HEK293 (cell line): ENCODE results near the gene TTYH1.
A peak's percentile ranks its signal among the peaks of the same experiment; 100 is the strongest.

Experiments
- CTCF ChIA-PET: fragments of 350-600 bp; formaldehyde crosslinking; extraction: SDS; loops from one replicate; lab custom pipeline; 2021; ENCODE audit warnings: antibody characterized with exemption; lab: Yijun Ruan, JAX
- POLR2A ChIA-PET: fragments of 300-600 bp; formaldehyde crosslinking; extraction: SDS; loops from one replicate; lab custom pipeline; 2020; ENCODE audit warnings: antibody characterized with exemption, inconsistent platforms; lab: Yijun Ruan, JAX
- H3K27ac ChIP-seq: fragments of 200-500 bp; sonication (Bioruptor generic); 2 replicates; pipeline ENCODE4 v1.5.1; 2014; ENCODE audit warnings: low read depth, low read length, control low read depth, inconsistent platforms; ENCODE audit errors: extremely low read depth
- H3K36me3 ChIP-seq, 2 experiments: fragments of 200-500 bp in 1 of 2; sonication (Bioruptor generic) in 1 of 2; 1 replicate in 1 of 2; 2 replicates in 1 of 2; pipeline ENCODE4 v1.5.1; 2014 to 2017; ENCODE audit warnings: inconsistent platforms in 2 of 2, low read length in 2 of 2; ENCODE audit not compliant: control insufficient read depth in 2 of 2, insufficient read depth in 1 of 2
- H3K4me1 ChIP-seq: fragments of 200-500 bp; sonication (Bioruptor generic); 2 replicates; pipeline ENCODE4 v1.5.1; 2014; ENCODE audit warnings: mild to moderate bottlenecking, low read length, inconsistent platforms; ENCODE audit not compliant: control insufficient read depth, insufficient read depth
- H3K4me3 ChIP-seq: 2 replicates; pipeline ENCODE4 v1.5.1; 2011; ENCODE audit warnings: low read depth, mild to moderate bottlenecking, control low read depth, low read length, moderate library complexity
- H3K9me3 ChIP-seq: fragments of 200-500 bp; sonication (Bioruptor generic); 2 replicates; pipeline ENCODE4 v1.5.1; 2014; ENCODE audit warnings: low read depth, low read length, inconsistent platforms; ENCODE audit not compliant: control insufficient read depth, insufficient read depth
- GLIS1 ChIP-seq: fragments of 450-650 bp; formaldehyde crosslinking; IDR thresholded peaks from 2 replicates; pipeline ENCODE4 v1.5.1; 2016; ENCODE audit warnings: missing biosample characterization, missing genetic modification characterization
- MYNN ChIP-seq: fragments of 450-650 bp; formaldehyde crosslinking; IDR thresholded peaks from 2 replicates; pipeline ENCODE4 v1.5.1; 2016; ENCODE audit warnings: missing biosample characterization, missing genetic modification characterization, borderline replicate concordance
- PBX3 ChIP-seq: sonication (generic); formaldehyde crosslinking; IDR thresholded peaks from 2 replicates; pipeline ENCODE4 v1.8.1; 2022; ENCODE audit warnings: mild to moderate bottlenecking, moderate library complexity, missing genetic modification reagents
- SALL2 ChIP-seq: fragments of 450-650 bp; formaldehyde crosslinking; IDR thresholded peaks from 2 replicates; pipeline ENCODE4 v1.5.0; 2017; ENCODE audit warnings: missing biosample characterization, mild to moderate bottlenecking, missing genetic modification characterization, borderline replicate concordance
- ZFHX2 ChIP-seq: fragments of 450-650 bp; formaldehyde crosslinking; conservative IDR thresholded peaks from 2 replicates; pipeline ENCODE4 v1.5.1; 2016; ENCODE audit warnings: missing biosample characterization, missing genetic modification characterization
- ZFP41 ChIP-seq: fragments of 450-650 bp; formaldehyde crosslinking; IDR thresholded peaks from 2 replicates; pipeline ENCODE4 v1.5.1; 2016; ENCODE audit warnings: missing biosample characterization, missing genetic modification characterization, borderline replicate concordance
- ZNF112 ChIP-seq: fragments of 450-650 bp; formaldehyde crosslinking; IDR thresholded peaks from 2 replicates; pipeline ENCODE4 v1.5.0; 2017; ENCODE audit warnings: missing biosample characterization, missing genetic modification characterization
- ZNF138 ChIP-seq: fragments of 450-650 bp; formaldehyde crosslinking; IDR thresholded peaks from 2 replicates; pipeline ENCODE4 v1.5.1; 2016; ENCODE audit warnings: missing biosample characterization, missing genetic modification characterization, borderline replicate concordance
- ZNF140 ChIP-seq: fragments of 450-650 bp; formaldehyde crosslinking; IDR thresholded peaks from 2 replicates; pipeline ENCODE4 v1.5.1; 2016; ENCODE audit warnings: missing biosample characterization, missing genetic modification characterization
- ZNF148 ChIP-seq: fragments of 450-650 bp; formaldehyde crosslinking; IDR thresholded peaks from 2 replicates; pipeline ENCODE4 v1.5.0; 2017; ENCODE audit warnings: missing biosample characterization, missing genetic modification characterization, borderline replicate concordance
- ZNF174 ChIP-seq: fragments of 450-650 bp; formaldehyde crosslinking; IDR thresholded peaks from 2 replicates; pipeline ENCODE4 v1.5.0; 2017; ENCODE audit warnings: missing biosample characterization, mild to moderate bottlenecking, missing genetic modification characterization
- ZNF274 ChIP-seq, 2 experiments: fragments of 200-500 bp in 1 of 2; fragments of 450-650 bp in 1 of 2; sonication (Bioruptor generic) in 1 of 2; formaldehyde crosslinking in 1 of 2; IDR thresholded peaks; 2 replicates each; pipeline versions ENCODE4 v1.5.1 to v1.6.1; 2014 to 2016; ENCODE audit warnings: borderline replicate concordance in 1 of 2, inconsistent platforms in 1 of 2, low read length in 1 of 2, missing biosample characterization in 1 of 2, missing genetic modification characterization in 1 of 2
- ZNF280D ChIP-seq: fragments of 450-650 bp; formaldehyde crosslinking; IDR thresholded peaks from 2 replicates; pipeline ENCODE4 v1.5.1; 2016; ENCODE audit warnings: missing biosample characterization, missing genetic modification characterization
- ZNF324 ChIP-seq: fragments of 450-650 bp; formaldehyde crosslinking; IDR thresholded peaks from 2 replicates; pipeline ENCODE4 v1.5.1; 2016; ENCODE audit warnings: missing biosample characterization, missing genetic modification characterization
- ZNF335 ChIP-seq: fragments of 450-650 bp; formaldehyde crosslinking; conservative IDR thresholded peaks from 2 replicates; pipeline ENCODE4 v1.5.1; 2016; ENCODE audit warnings: missing biosample characterization, missing genetic modification characterization
- ZNF341 ChIP-seq: fragments of 450-650 bp; formaldehyde crosslinking; IDR thresholded peaks from 2 replicates; pipeline ENCODE4; 2016; ENCODE audit warnings: low read depth, missing biosample characterization, missing genetic modification characterization
- ZNF37A ChIP-seq: fragments of 450-650 bp; IDR thresholded peaks from 2 replicates; pipeline ENCODE4 v1.5.1; 2018; ENCODE audit warnings: missing biosample characterization, missing genetic modification characterization
- ZNF394 ChIP-seq: fragments of 450-650 bp; formaldehyde crosslinking; IDR thresholded peaks from 2 replicates; pipeline ENCODE4 v1.5.1; 2016; ENCODE audit warnings: missing biosample characterization, missing genetic modification characterization, mild to moderate bottlenecking, moderate library complexity, borderline replicate concordance
- ZNF544 ChIP-seq: fragments of 450-650 bp; formaldehyde crosslinking; IDR thresholded peaks from 2 replicates; pipeline ENCODE4 v1.5.0; 2017; ENCODE audit warnings: missing biosample characterization, missing genetic modification characterization
- ZNF610 ChIP-seq: fragments of 450-650 bp; formaldehyde crosslinking; IDR thresholded peaks from 2 replicates; pipeline ENCODE4 v1.5.1; 2016; ENCODE audit warnings: missing biosample characterization, missing genetic modification characterization, borderline replicate concordance
- ZNF624 ChIP-seq: fragments of 450-650 bp; formaldehyde crosslinking; IDR thresholded peaks from 2 replicates; pipeline ENCODE4 v1.5.1; 2017; ENCODE audit warnings: missing biosample characterization, missing genetic modification characterization
- ZNF639 ChIP-seq: fragments of 450-650 bp; formaldehyde crosslinking; IDR thresholded peaks from 2 replicates; pipeline ENCODE4 v1.5.1; 2016; ENCODE audit warnings: missing biosample characterization, missing genetic modification characterization
- ZNF664 ChIP-seq: fragments of 450-650 bp; formaldehyde crosslinking; IDR thresholded peaks from 2 replicates; pipeline ENCODE4 v1.5.1; 2016; ENCODE audit warnings: missing biosample characterization, missing genetic modification characterization
- ZNF701 ChIP-seq: fragments of 450-650 bp; formaldehyde crosslinking; IDR thresholded peaks from 2 replicates; pipeline ENCODE4 v1.5.1; 2016; ENCODE audit warnings: missing biosample characterization, missing genetic modification characterization
- ZNF707 ChIP-seq: fragments of 450-650 bp; formaldehyde crosslinking; IDR thresholded peaks from 2 replicates; pipeline ENCODE4 v1.5.1; 2016; ENCODE audit warnings: missing biosample characterization, missing genetic modification characterization
- ZNF776 ChIP-seq: fragments of 450-650 bp; formaldehyde crosslinking; IDR thresholded peaks from 2 replicates; pipeline ENCODE4 v1.5.0; 2017; ENCODE audit warnings: missing biosample characterization, missing genetic modification characterization, borderline replicate concordance
- ZNF843 ChIP-seq: fragments of 450-650 bp; formaldehyde crosslinking; IDR thresholded peaks from 2 replicates; pipeline ENCODE4 v1.5.1; 2016; ENCODE audit warnings: missing biosample characterization, missing genetic modification characterization

The TTYH1 gene

GRCh38 chr19:54425382-54425723, 10.1 kb downstream of the TTYH1 start:
- ChIA-PET CTCF (interaction anchor here (1.0 to 1.9 kb wide), 2 partner anchors 14 to 31 kb away, joined by 3 to 7 read pairs; no protein-coding TSS in a partner anchor), POLR2A (interaction anchor here (1.2 to 2.8 kb wide), 2 partner anchors 9 to 23 kb away, joined by 4 to 10 read pairs; partner anchors contain the start of gene LENG8)
- H3K9me3 ChIP-seq: no peaks in the 10 kb centered on the region
- H3K4me1 ChIP-seq: no peaks in the 10 kb centered on the region; the same call in 1 of the 2 replicates
- no peak overlapping the region for H3K4me3 ChIP-seq
- H3K36me3 ChIP-seq: no peaks in the 10 kb centered on the region
- H3K27ac ChIP-seq: no peak overlapping the region
- TF ChIP-seq ZNF843 (tag by site-specific recombination) (no peak), ZNF544 (tag by site-specific recombination) (no peak), ZNF776 (no peak), SALL2 (tag by site-specific recombination) (no peak), ZNF324 (tag by site-specific recombination) (no peak)

- H3K27ac ChIP-seq: no peak overlapping the region
- no peaks in the 10 kb centered on the region for H3K36me3 ChIP-seq
- ChIA-PET POLR2A (interaction anchor here (2.8 kb wide), 1 partner anchor 22 kb away, joined by 10 read pairs; the partner anchor contains the start of gene LENG8), CTCF (interaction anchor here (0.5 to 2.5 kb wide), 3 partner anchors 10 to 1173 kb away, joined by 3 to 9 read pairs (median 7); no protein-coding TSS in a partner anchor)
- peaks cover 6% of the 10 kb centered on the region for H3K4me1 ChIP-seq
- no peaks in the 10 kb centered on the region for H3K9me3 ChIP-seq
- no peak overlapping the region for H3K4me3 ChIP-seq
- TF ChIP-seq ZNF280D (tag by site-specific recombination) (no peak), ZNF37A (tag by site-specific recombination) (no peak), ZFHX2 (no peak), ZNF274 (IDR thresholded peaks at IDR 0.05; ENCODE audit: low read length) (no peak), ZNF274 (tag by site-specific recombination; IDR thresholded peaks at IDR 0.05; ENCODE audit: borderline replicate concordance) (no peak), ZNF610 (tag by site-specific recombination) (no peak), ZNF335 (peak; percentile 57), ZNF140 (tag by site-specific recombination) (no peak), MYNN (tag by site-specific recombination) (no peak), ZNF394 (tag by site-specific recombination) (no peak), ZNF639 (tag by site-specific recombination) (no peak), ZNF148 (tag by site-specific recombination) (no peak), GLIS1 (tag by site-specific recombination) (peak; percentile 93), ZNF341 (tag by site-specific recombination) (peak; percentile 31; the same call in 1 of the 2 replicates), ZFP41 (tag by site-specific recombination) (no peak), ZNF701 (tag by site-specific recombination) (no peak), ZNF664 (tag by site-specific recombination) (no peak), ZNF624 (tag by site-specific recombination) (no peak), PBX3 (CRISPR knock-in tag) (no peak), ZNF174 (tag by site-specific recombination) (no peak), ZNF707 (tag by site-specific recombination) (no peak), ZNF112 (tag by site-specific recombination) (no peak), ZNF138 (no peak)
Observed at GRCh38 chr19:54426291-54426931, 11.1 kb downstream of the TTYH1 start.
